HFFc6 (cell line): ENCODE data around the gene PRRT2. TPM values are rescaled to one million over a fixed set of nuclear protein-coding genes. Genes with fewer than 3 reads are reported as not detected.
"Not testable (repeated sequence)": the region's sequence is repeated elsewhere in the genome, so short reads cannot be mapped to it uniquely, and the experiment has no call there.

Source experiments
- DNase-seq: peaks from one replicate; pipeline ENCODE4 v3.0.0-alpha.2; 2018
- H3K27ac Mint-ChIP-seq: 2 replicates; pipeline ENCODE4 v1.8.0; 2020; ENCODE audit warnings: mild to moderate bottlenecking, mixed read lengths
- H3K27me3 Mint-ChIP-seq: 2 replicates; pipeline ENCODE4 v1.8.0; 2021; ENCODE audit warnings: mild to moderate bottlenecking, moderate library complexity, mixed read lengths; ENCODE audit not compliant: insufficient read depth
- H3K36me3 Mint-ChIP-seq: 2 replicates; pipeline ENCODE4 v1.8.0; 2021; ENCODE audit warnings: low read depth, mixed read lengths
- H3K4me1 Mint-ChIP-seq: 2 replicates; pipeline ENCODE4 v1.8.0; 2020; ENCODE audit warnings: low read depth, mixed read lengths
- H3K4me3 Mint-ChIP-seq: 2 replicates; pipeline ENCODE4 v1.8.0; 2020; ENCODE audit warnings: mild to moderate bottlenecking, moderate library complexity, mixed read lengths
- H3K9me3 Mint-ChIP-seq: 2 replicates; pipeline ENCODE4 v1.8.0; 2020; ENCODE audit warnings: mild to moderate bottlenecking, mixed read lengths
- total RNA-seq, 6 experiments: library from RNA; stranded (reverse); fragmentation: NEBNext Ultra II Directional; extraction: Animal tissue kit (Norgen Biotek cat#: 25700); gene quantifications; 2 replicates in 1 of 6; 3 replicates in 5 of 6; pipeline ENCODE4 v1.2.3, GENCODE V29; 2021
- TF ChIP-seq, protein P1 (sequence below): fragments of 200-600 bp; sonication (generic); IDR thresholded peaks from 2 replicates; pipeline ENCODE4 v1.5.0; 2021; ENCODE audit warnings: antibody characterized with exemption, mild to moderate bottlenecking

Gene PRRT2
- total RNA-seq, 6 experiments from 2014 or later = 2.9 to 4.3 (median 3.6) TPM

DNA sequence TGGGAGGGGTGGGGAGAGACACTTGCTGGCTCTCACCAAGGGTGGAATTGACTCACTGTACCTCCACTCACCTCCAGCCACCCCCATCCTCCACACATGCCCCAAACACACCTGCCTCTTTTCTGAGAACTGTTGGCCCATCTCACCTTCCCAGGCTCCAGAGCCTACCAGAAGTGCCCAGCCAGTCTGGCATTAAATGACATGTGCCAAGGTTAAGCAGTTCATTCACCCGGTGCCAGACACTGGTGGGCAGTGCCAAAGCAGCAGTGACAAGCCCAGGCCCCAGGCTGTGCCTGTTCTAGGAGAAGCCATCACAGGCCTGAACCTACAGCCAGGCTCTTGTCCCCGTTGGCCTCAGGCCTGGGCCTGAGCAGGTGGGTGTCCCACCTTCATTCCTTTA lies 19.5 kb downstream of the PRRT2 start:
- DNase-seq = no peak
- no peaks in the 10 kb centered on the region for H3K9me3 Mint-ChIP-seq
- peaks cover 28% of the 10 kb centered on the region for H3K36me3 Mint-ChIP-seq
- peaks cover 16% of the 10 kb centered on the region for H3K4me1 Mint-ChIP-seq
- TF ChIP-seq, protein P1, sequence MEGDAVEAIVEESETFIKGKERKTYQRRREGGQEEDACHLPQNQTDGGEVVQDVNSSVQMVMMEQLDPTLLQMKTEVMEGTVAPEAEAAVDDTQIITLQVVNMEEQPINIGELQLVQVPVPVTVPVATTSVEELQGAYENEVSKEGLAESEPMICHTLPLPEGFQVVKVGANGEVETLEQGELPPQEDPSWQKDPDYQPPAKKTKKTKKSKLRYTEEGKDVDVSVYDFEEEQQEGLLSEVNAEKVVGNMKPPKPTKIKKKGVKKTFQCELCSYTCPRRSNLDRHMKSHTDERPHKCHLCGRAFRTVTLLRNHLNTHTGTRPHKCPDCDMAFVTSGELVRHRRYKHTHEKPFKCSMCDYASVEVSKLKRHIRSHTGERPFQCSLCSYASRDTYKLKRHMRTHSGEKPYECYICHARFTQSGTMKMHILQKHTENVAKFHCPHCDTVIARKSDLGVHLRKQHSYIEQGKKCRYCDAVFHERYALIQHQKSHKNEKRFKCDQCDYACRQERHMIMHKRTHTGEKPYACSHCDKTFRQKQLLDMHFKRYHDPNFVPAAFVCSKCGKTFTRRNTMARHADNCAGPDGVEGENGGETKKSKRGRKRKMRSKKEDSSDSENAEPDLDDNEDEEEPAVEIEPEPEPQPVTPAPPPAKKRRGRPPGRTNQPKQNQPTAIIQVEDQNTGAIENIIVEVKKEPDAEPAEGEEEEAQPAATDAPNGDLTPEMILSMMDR = no peak
- no peak overlapping the region for H3K4me3 Mint-ChIP-seq
- H3K27me3 Mint-ChIP-seq = peaks cover 3% of the 10 kb centered on the region
- no peak overlapping the region for H3K27ac Mint-ChIP-seq

DNA sequence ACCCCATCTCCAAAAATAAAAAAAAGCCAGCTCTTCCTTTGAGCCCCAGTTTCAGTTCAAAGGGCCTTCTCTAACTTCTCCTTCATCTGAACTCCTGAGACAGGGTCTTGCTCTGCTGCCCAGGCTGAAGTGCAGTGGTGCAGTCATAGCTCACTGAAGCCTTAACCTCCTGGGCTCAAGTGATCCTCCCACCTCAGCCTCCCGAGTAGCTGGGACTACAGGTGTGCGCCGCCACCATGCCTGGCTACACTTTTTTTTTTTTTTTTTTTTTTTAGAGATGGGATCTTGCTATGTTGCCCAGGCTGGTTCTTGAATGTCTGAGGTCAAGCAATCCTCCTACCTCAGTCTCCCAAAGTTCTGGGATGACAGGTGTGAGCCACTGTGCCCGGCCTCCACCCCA lies 21.2 kb downstream of the PRRT2 start:
- not testable (repeated sequence) for H3K9me3 Mint-ChIP-seq, H3K4me3 Mint-ChIP-seq, H3K4me1 Mint-ChIP-seq, H3K27ac Mint-ChIP-seq, H3K27me3 Mint-ChIP-seq, DNase-seq
- peaks cover 30% of the 10 kb centered on the region for H3K36me3 Mint-ChIP-seq

DNA sequence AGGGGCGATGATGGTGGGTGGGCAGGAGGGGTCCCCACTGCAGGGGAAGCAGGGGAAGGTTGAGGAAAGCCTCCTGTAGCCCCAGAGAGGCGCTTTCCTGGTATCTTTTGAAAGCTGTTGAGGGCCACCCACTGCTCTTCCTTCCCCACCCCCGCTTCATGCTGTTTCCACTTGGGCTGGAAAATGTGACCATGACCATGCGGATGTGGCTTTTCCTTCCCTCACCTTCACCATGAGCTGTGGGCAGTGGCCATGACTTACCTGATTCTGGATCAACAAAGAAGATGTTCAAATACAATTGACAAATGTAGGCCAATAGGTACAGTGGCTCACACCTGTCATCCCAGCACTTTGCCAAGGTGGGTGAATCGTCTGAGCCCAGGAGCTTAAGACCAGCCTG lies 22.1 kb downstream of the PRRT2 start:
- peaks cover 30% of the 10 kb centered on the region for H3K36me3 Mint-ChIP-seq

DNA sequence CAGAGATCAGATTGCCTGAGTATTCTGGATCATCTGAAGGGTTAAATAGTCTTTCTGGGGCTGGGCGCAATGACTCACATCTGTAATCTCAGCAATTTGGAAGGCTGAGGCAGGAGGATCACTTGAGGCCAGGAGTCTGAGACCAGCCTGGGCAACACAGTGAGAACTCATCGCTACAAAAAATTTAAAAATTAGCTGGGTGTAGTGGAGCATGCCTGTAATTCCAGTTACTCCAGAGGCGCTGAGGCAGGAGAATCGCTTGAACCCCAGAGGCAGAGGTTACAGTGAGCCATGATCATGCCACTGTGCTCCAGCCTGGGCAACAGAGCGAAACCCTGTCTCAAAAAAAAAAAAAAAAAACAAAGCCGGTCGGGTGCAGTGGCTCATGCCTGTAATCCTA lies 23.9 kb downstream of the PRRT2 start:
- Mint-ChIP-seq H3K27me3 (peaks cover 3% of the 10 kb centered on the region), H3K4me1 (0 out of 2 replicates have a peak, but pooled peaks cover 5% of the 10 kb centered on the region), H3K4me3 (no peak overlapping the region), H3K9me3 (no peaks in the 10 kb centered on the region), H3K36me3 (peaks cover 42% of the 10 kb centered on the region), H3K27ac (no peak overlapping the region; the same call in 1 of the 2 replicates)
- DNase-seq = no peak
- TF ChIP-seq, protein P1 = no peak

More for the DNA sequence above, 22.1 kb downstream of the PRRT2 start:
- no peaks in the 10 kb centered on the region for H3K9me3 Mint-ChIP-seq
- TF ChIP-seq, protein P1 = no peak
- no peak overlapping the region for H3K4me3 Mint-ChIP-seq
- H3K27ac Mint-ChIP-seq = no peak overlapping the region
- 0 out of 2 replicates have a peak, but pooled peaks cover 5% of the 10 kb centered on the region for H3K4me1 Mint-ChIP-seq
- DNase-seq = no peak
- H3K27me3 Mint-ChIP-seq = peaks cover 3% of the 10 kb centered on the region

DNA sequence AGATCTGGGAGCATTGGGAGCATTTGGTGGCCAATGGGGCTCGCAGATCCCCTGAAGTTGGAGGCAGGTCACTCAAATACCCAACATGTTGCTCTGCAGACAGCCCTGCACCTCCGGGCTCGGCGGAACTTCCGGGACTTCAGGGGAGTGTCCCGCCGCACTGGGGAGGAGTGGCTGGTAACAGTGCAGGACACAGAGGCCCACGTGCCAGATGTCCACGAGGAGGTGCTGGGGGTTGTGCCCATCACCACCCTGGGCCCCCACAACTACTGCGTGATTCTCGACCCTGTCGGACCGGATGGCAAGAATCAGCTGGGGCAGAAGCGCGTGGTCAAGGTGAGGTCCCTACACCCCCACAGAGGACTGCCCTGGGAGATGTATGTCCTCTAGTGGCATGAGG lies 24.6 kb downstream of the PRRT2 start:
- H3K4me1 Mint-ChIP-seq = 0 out of 2 replicates have a peak, but pooled peaks cover 5% of the 10 kb centered on the region
- H3K4me3 Mint-ChIP-seq = no peak overlapping the region
- DNase-seq = no peak
- TF ChIP-seq, protein P1 = no peak
- no peak overlapping the region for H3K27ac Mint-ChIP-seq
- H3K27me3 Mint-ChIP-seq = peaks cover 1% of the 10 kb centered on the region
- peaks cover 46% of the 10 kb centered on the region for H3K36me3 Mint-ChIP-seq
- no peaks in the 10 kb centered on the region for H3K9me3 Mint-ChIP-seq

DNA sequence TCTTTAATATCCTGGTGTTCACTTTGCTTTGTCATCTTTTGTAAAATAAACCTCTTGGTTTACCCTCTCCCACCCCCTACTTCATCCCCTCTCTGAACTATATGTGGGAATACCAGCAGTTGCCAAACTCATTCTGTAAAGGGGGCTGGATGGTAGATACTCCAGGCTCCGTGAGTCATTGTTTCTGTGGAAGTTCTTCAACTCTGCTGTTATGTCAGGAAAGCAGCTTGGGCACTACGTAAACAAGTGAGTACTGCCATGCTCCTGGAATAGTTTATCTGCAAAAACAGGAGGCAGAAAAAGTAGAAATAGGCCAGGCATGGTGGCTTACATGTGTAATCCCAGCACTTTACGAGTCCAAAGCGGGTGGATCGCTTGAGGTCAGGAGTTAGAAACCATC lies 25.8 kb downstream of the PRRT2 start:
- peaks cover 1% of the 10 kb centered on the region for H3K27me3 Mint-ChIP-seq
- no peak for DNase-seq
- TF ChIP-seq, protein P1 = no peak
- H3K9me3 Mint-ChIP-seq = no peaks in the 10 kb centered on the region
- H3K27ac Mint-ChIP-seq = no peak overlapping the region
- peaks cover 42% of the 10 kb centered on the region for H3K36me3 Mint-ChIP-seq
- H3K4me1 Mint-ChIP-seq = 0 out of 2 replicates have a peak, but pooled peaks cover 5% of the 10 kb centered on the region
- H3K4me3 Mint-ChIP-seq = no peak overlapping the region
